ENCODE data around the gene PPARD. TPM values are rescaled to one million over a fixed set of nuclear protein-coding genes. Genes with fewer than 3 reads are reported as not detected.

PPARD gene
- total RNA-seq, 1 donor from 2014 or later = 5.3 TPM

DNA sequence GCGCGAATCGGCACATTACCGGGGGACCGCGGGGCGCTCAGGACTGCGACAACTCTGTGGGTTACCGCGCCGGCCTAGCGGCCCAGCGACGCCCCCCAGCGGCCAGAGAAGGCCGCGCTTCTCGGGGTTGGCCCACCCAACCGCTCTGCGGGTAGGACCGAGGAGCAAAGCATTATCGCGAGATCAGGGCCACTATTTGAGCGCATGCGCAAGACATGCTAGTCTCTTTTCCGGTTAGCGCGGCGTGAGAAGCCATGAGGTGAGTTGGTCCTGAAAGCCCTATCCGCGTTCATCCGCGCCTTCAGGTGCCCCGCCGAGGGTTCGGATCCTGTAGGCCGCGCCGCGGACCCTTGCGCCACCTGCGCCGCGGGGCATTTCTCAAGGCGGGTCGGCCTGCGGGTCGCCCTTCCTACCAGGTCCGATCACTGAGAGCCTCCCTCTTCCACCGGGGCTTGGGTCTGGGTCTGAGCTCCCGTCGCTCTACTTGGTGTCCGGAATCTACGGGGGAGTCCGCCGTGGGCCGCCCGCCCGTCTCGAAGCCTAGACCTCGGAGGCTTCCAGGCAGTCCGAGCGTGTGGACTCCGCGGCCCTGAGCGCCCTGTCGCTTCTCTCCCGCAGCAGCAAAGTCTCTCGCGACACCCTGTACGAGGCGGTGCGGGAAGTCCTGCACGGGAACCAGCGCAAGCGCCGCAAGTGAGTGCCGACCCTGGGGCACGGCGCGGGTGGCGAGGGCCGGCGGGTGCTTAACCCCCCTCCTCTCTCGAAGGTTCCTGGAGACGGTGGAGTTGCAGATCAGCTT, 126.0 kb downstream of the PPARD start, which contains the start of gene RPL10A:
RPL10A (plus strand) TSS at position 221 of the 799 bp plus-strand sequence; CDS start at position 255, 34 bp downstream.
- DNase-seq (ENCODE audit: low spot score) = peak; percentile 98

DNA sequence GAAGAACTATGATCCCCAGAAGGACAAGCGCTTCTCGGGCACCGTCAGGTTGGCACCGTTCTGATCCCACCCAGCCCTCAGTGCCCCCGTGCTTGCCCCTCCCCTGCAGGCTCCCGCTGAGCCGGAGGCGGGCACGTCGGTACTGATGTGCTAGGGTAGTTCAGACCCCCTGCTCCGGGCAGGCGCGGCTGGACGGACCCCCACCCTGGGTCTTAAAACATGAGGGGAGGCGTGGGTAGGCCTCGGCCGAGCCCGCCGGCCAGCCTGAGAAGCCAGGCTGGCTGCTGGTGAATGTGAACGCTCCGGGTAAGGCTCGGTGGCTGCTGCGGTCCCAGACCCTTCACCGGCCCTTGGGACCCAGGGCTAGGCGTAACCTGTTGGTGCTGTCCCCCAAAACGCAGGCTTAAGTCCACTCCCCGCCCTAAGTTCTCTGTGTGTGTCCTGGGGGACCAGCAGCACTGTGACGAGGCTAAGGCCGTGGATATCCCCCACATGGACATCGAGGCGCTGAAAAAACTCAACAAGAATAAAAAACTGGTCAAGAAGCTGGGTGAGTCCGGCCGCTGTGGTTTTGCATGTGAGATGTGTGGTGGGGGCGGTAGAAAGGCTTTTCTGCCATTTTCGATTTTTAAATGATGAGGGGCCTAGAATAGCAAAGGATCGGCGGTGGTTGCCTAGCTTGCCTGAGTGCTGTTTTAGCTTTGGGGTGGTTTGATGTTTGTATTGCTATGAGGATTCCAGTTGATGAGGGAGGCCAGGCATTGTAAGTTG, 126.8 kb downstream of the PPARD start:
- peak; percentile 32 for DNase-seq (ENCODE audit: low spot score)

DNA sequence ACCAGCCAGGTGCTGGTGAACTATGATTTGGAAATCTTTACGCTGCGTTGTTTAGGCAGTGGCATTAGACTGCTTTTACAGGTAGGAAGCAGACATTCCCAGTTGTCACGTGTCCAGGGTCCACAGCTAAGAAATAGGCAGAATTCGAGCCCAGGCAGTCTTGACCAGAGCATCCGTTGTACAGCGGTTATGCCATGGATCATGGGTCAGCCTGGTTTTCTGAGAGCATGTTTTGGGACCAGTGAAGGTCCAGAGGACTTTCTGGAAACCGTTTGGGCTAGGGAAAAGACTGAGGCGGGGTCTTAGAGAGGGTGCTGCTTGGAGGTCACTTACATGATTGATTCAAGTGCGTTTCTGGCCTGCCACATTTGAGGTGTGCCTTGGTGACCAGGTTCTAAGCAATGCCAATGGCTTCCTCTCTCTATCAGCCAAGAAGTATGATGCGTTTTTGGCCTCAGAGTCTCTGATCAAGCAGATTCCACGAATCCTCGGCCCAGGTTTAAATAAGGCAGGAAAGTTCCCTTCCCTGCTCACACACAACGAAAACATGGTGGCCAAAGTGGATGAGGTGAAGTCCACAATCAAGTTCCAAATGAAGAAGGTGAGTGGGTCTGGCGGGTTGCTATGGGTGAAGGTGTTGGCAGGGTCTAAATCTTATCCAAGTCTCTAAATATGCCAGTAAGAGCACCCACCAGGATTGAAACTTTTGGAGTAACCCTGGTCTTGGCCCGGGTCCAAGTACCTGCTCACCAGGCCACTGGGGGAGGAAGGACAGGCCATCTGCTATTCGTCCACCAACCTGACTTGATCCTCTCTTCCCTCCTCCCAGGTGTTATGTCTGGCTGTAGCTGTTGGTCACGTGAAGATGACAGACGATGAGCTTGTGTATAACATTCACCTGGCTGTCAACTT, 127.6 kb downstream of the PPARD start:
- peak; percentile 23 for DNase-seq (ENCODE audit: low spot score)

DNA sequence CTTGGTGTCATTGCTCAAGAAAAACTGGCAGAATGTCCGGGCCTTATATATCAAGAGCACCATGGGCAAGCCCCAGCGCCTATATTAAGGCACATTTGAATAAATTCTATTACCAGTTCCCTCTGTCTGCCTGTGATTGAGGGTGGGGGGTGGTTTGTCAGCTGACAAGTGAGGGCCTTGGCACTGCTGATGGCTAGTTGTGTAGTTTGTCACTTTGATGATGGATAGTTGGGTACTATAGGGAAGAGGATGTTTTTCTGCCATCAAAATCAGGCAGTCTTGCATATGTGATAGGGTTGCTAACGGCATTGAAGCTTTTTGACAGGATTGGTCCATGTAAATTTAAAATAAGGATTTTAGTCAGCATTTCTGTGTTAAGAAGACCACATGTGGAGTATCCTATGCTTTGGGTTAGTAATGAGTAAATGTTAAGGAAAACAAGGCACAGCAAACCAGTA, 128.3 kb downstream of the PPARD start:
- DNase-seq (ENCODE audit: low spot score) = no peak

DNA sequence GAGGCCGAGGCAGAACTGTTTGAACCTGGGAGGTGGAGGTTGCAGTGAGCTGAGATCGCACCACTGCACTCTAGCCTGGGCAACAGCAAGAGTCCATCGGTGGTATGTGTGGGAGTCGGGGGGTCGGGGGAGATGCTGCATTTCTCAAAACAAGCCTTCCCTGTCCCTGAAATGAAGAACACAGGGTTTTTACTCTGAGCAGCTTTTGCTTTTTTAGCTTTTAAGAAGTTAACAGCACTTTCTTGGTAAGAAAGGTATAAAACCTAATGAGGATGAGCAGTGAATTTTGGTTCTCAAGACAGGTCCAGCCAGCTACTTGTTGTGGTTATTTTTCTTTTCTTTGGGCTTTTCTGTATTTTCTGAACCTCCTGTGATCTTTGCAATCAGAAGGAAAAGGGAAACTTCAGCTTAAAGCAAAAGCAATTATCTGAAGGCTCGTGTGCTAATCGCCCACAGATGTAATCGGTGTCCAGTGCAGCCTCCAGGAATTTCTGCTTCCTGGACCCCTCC, 129.5 kb downstream of the PPARD start:
- DNase-seq (ENCODE audit: low spot score) = no peak

DNA sequence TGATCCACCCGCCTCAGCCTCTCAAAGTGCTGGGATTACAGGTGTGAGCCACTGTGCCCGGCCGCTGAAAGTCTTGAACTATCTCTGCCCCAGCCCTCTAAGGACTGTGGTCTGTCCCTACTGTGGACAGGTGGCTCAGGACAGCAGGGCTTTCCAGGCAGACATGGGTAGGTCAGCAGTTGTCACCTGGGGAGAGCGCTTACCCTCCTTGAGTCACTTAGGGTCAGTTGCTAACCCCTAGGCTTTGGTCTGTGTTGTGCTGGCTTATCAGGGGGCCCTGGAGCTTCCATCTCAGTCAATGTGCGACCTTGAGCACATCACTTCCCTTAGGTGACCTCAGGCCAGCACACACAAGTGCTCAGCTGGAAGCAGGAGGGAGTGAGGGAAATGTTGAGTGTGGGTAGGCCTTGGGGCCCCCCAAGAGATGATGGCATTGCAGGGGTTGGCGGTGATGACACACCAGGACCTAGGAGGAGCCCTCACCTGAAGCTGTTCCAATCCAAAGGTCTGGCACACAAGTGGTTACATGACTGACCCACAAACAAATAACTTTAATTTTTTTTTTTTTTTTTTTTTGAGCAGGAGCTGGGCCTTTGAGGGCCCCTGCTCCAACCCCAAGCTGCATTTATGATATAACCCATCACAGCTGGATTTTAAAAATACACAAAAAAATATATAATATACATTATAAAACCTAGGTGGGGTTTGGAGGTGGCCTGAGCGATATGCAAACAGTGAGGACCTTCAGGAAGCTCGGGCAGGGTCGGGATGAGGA, 130.9 kb downstream of the PPARD start:
- no peak for DNase-seq (ENCODE audit: low spot score)

DNA sequence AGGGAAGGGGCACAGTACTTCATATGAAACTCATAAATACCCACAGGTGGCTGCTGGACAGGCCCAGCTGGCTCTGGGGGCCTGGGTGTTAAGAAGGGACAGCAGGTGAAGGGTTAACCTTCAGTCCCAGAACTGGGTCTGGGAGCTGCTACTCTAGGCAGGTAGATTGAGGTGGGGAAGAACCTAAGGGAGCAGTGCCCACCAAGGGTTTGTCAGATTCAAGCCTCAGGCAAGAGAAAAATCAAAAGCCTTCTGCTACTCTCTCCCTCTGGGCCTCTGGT, 131.4 kb downstream of the PPARD start:
- DNase-seq (ENCODE audit: low spot score) = no peak

DNA sequence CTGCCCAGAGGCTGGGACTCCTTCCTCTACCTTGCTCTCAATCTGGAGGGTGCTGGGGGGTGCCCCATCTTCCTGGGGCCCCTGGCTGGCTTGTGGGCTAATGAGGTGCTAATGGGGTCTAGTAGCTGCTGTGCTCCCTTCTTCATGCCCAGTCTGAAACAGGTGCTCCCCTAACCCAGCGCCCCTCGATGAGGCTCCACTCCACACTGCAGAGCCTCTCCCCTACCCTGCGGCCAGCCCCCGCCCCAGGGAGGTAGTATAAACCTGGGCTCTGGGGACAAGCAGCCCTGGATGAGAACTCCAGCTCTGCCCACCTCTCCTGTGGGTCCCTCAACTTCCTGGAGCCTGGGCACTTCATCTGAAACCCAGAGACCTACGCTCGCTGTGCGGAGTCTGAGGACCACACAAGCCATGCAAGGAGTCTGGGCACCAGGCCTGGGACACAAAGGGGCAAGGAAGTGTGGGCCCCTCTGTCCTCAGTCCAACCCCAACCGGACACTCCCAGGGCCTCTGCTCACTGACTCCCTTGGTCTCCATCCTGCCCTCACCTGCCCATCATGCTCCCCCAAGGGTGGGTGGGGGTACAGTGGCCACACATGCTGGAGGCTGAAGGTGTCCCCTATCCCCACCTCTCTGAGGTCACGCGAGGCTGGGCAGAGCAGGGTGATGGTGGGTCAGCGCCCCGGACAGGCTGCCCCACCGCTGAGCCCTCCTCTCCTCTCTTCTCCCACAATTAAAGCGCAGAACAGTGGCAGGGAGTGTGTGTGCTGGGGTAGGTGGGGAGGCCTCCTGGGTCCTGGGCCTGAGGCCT, 132.0 kb downstream of the PPARD start:
- DNase-seq (ENCODE audit: low spot score) = no peak

DNA sequence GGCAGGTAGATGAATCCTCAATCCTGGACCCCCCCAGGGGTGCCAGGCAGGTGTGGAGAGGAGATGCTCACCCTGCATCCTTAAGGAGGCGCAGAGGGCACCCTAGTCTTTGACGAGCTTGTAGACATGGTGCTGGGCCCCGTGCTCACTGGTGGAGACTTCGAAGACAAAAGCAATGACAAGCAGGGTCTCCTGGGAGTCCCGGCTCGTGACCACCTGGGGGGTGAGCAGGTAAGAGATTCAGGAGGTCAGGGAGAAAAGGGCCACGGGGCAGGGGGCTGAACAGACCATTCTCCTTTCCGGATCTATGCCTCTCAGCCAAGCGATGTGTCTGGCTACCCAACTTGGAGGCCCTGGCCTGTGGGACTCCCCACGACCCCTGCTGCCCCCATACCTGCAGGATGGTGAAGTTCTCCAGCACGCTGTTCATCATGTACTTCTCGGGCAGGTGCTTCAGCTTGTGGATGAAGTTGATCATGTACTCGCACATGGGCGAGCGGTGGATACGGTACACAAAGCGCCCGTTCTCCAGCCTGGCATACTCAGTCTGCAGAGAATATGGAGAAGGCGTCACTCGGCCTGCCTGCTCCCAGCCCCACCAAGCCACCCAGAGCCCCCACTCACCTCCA, 132.7 kb downstream of the PPARD start:
- DNase-seq (ENCODE audit: low spot score) = no peak

DNA sequence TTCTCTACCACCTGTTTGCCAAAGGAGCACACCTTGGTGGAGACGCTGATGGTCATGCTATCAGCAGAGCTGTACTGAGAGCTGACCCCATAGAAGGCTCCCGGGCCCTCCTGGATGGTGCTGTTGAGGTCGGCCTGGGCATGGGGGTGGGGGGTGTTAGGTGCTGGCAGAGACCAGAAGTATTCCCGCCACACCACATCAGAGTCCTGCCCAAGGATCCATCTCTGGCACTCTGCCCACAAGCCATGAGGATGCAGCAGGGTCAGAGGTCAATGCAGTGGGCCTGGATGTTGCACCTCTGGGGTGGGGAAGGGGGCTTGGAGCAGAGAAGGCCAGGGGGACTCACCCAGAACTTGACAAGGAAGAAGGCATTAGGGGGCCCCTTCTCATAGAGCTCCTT, 133.2 kb downstream of the PPARD start:
- DNase-seq (ENCODE audit: low spot score) = no peak

DNA sequence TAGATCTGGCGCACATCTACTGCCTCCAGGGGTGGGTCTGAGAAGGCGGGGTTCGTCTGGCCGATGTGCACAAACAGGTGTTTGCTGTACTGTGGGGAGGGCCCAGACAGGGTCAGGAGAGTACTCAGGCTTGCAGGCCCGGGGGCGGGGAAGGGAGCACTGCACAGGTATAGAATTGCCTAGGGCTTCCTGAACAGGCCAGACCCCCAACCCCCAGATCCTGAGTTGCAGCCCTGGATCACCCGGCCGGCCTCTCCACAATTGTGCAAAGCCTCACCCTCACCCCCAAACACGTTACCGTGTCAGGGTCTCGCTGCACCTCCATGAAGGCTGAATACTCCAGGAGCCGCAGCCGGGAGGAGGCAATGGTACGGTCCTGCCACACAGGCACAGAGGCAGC, 133.6 kb downstream of the PPARD start:
- DNase-seq (ENCODE audit: low spot score) = no peak

DNA sequence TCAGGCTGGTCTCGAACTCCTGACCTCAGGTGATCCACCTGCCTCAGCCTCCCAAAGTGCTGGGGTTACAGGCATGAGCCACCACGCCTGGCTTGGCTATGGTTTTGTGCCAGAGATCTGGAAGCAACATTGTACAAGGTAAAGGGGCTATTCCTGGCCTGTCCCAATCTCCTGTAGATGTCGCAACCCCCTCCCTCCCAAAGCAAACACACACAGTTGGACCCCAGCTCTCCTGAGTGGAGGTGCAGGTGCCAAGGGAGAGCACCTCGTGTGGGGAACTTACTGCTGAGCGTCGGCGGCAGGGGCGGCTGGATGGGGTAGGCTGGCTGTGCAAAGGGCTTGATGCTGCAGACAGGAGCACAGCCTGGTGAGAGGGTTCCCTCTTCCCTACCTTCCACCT, 134.7 kb downstream of the PPARD start:
- DNase-seq (ENCODE audit: low spot score) = no peak

Other genes with a start within 250 kb of the PPARD start
- not detected for gene TCP11, start 201.2 kb upstream of the PPARD start, total RNA-seq (ENCODE audit: insufficient read depth, low replicate concordance)
- gene SCUBE3, start 128.6 kb upstream of the PPARD start, total RNA-seq (ENCODE audit: insufficient read depth, low replicate concordance) = 10.6 TPM
- gene ZNF76, start 82.8 kb upstream of the PPARD start, total RNA-seq (ENCODE audit: insufficient read depth, low replicate concordance) = 9.9 TPM
- 8.9 TPM for gene DEF6, start 44.7 kb upstream of the PPARD start, total RNA-seq (ENCODE audit: insufficient read depth, low replicate concordance)
- gene FANCE, start 109.8 kb downstream of the PPARD start, total RNA-seq (ENCODE audit: insufficient read depth, low replicate concordance) = 5.1 TPM
- gene RPL10A, start 125.8 kb downstream of the PPARD start, total RNA-seq (ENCODE audit: insufficient read depth, low replicate concordance) = 2,541 TPM
- 12.0 TPM for gene TEAD3, start 154.5 kb downstream of the PPARD start, total RNA-seq (ENCODE audit: insufficient read depth, low replicate concordance)
- 40.9 TPM for gene TULP1, start 170.3 kb downstream of the PPARD start, total RNA-seq (ENCODE audit: insufficient read depth, low replicate concordance)

Data from umbilical cord (tissue), 2 donors.